SK-N-SH treated with all-trans-retinoic acid at 6 μM for 48 hours (cell line): ENCODE measurements around the gene SMAD9.

ENCODE experiments used
- ATAC-seq: fragments of 200-7000 bp; cut with Tn5 transposase; 3 replicates; pipeline ENCODE4 v1.9.1; 2020; ENCODE audit warnings: mild to moderate bottlenecking, moderate library complexity
- ARNTL ChIP-seq: fragments of 450-650 bp; formaldehyde crosslinking; IDR thresholded peaks from 2 replicates; pipeline ENCODE4 v1.5.0; 2020; ENCODE audit warnings: low read depth, mild to moderate bottlenecking, moderate library complexity, borderline replicate concordance
- BACH2 ChIP-seq: fragments of 250-450 bp; sonication (Bioruptor Pico); IDR thresholded peaks from 2 replicates; pipeline ENCODE4 v1.9.0; 2021; ENCODE audit warnings: mild to moderate bottlenecking, borderline replicate concordance
- CSDC2 ChIP-seq: fragments of 250-450 bp; sonication (Bioruptor Pico); IDR thresholded peaks from 2 replicates; pipeline ENCODE4 v1.5.0; 2020; ENCODE audit warnings: mild to moderate bottlenecking, moderate library complexity
- CSRNP3 ChIP-seq: fragments of 250-450 bp; sonication (Bioruptor Pico); IDR thresholded peaks from 2 replicates; pipeline ENCODE4 v1.5.1; 2021; ENCODE audit warnings: mild to moderate bottlenecking, moderate library complexity
- ESRRG ChIP-seq: fragments of 250-450 bp; sonication (Bioruptor Pico); IDR thresholded peaks from 2 replicates; pipeline ENCODE4 v1.6.1; 2021; ENCODE audit warnings: mild to moderate bottlenecking
- GLIS3 ChIP-seq: fragments of 250-450 bp; sonication (Bioruptor Pico); IDR thresholded peaks from 2 replicates; pipeline ENCODE4 v1.5.0; 2020; ENCODE audit warnings: mild to moderate bottlenecking, moderate library complexity
- ISL1 ChIP-seq: fragments of 250-450 bp; sonication (Bioruptor Pico); IDR thresholded peaks from 2 replicates; pipeline ENCODE4 v2.1.2; 2022; ENCODE audit warnings: mild to moderate bottlenecking, moderate library complexity
- OSR1 ChIP-seq: fragments of 250-450 bp; sonication (Bioruptor Pico); IDR thresholded peaks from 2 replicates; pipeline ENCODE4 v1.8.0; 2022; ENCODE audit warnings: moderate library complexity, mild to moderate bottlenecking, inconsistent platforms
- PATZ1 ChIP-seq: fragments of 250-450 bp; sonication (Bioruptor Pico); IDR thresholded peaks from 2 replicates; pipeline ENCODE4 v1.8.0; 2020; ENCODE audit warnings: mild to moderate bottlenecking, moderate library complexity, borderline replicate concordance
- POU6F1 ChIP-seq: fragments of 250-450 bp; sonication (Bioruptor Pico); IDR thresholded peaks from 2 replicates; pipeline ENCODE4 v1.8.0; 2021; ENCODE audit warnings: low read depth, mild to moderate bottlenecking, moderate library complexity, borderline replicate concordance
- PPARA ChIP-seq: fragments of 250-450 bp; sonication (Bioruptor Pico); IDR thresholded peaks from 2 replicates; pipeline ENCODE4 v1.5.0; 2020; ENCODE audit warnings: mild to moderate bottlenecking, borderline replicate concordance
- RARB ChIP-seq: fragments of 250-450 bp; sonication (Bioruptor Pico); IDR thresholded peaks from 2 replicates; pipeline ENCODE4 v1.8.0; 2021; ENCODE audit warnings: mild to moderate bottlenecking, moderate library complexity
- TCF4 ChIP-seq: fragments of 250-450 bp; sonication (Bioruptor Pico); IDR thresholded peaks from 2 replicates; pipeline ENCODE4 v1.8.0; 2021; ENCODE audit warnings: mild to moderate bottlenecking, moderate library complexity, borderline replicate concordance
- TOX ChIP-seq: fragments of 250-450 bp; sonication (Bioruptor Pico); IDR thresholded peaks from 2 replicates; pipeline ENCODE4 v1.8.0; 2021; ENCODE audit warnings: mild to moderate bottlenecking, moderate library complexity, borderline replicate concordance
- TSHZ2 ChIP-seq: fragments of 250-450 bp; sonication (Bioruptor Pico); IDR thresholded peaks from 2 replicates; pipeline ENCODE4 v1.5.0; 2020; ENCODE audit warnings: mild to moderate bottlenecking, moderate library complexity
- ZC3H10 ChIP-seq: fragments of 250-450 bp; sonication (Bioruptor Pico); IDR thresholded peaks from 2 replicates; pipeline ENCODE4 v1.5.1; 2021; ENCODE audit warnings: mild to moderate bottlenecking, moderate library complexity
- ZFP3 ChIP-seq: fragments of 250-450 bp; sonication (Bioruptor Pico); IDR thresholded peaks from 2 replicates; pipeline ENCODE4 v1.5.0; 2020; ENCODE audit warnings: mild to moderate bottlenecking, moderate library complexity
- ZFP30 ChIP-seq: fragments of 450-650 bp; formaldehyde crosslinking; IDR thresholded peaks from 2 replicates; pipeline ENCODE4 v1.5.0; 2022; ENCODE audit warnings: mild to moderate bottlenecking, moderate library complexity
- ZNF565 ChIP-seq: fragments of 450-650 bp; formaldehyde crosslinking; conservative IDR thresholded peaks from 2 replicates; pipeline ENCODE4 v1.5.0; 2020; ENCODE audit warnings: low read depth, mild to moderate bottlenecking, moderate library complexity
- ZNF70 ChIP-seq: fragments of 450-650 bp; formaldehyde crosslinking; IDR thresholded peaks from 2 replicates; pipeline ENCODE4 v1.5.0; 2020; ENCODE audit warnings: mild to moderate bottlenecking, moderate library complexity
- ZNF8 ChIP-seq: fragments of 450-650 bp; formaldehyde crosslinking; IDR thresholded peaks from 2 replicates; pipeline ENCODE4 v1.5.0; 2020; ENCODE audit warnings: mild to moderate bottlenecking, moderate library complexity

Gene SMAD9

GRCh38 chr13:36834299-36834698 is 85.7 kb downstream of the SMAD9 start:
- no peak for ATAC-seq
- no peak for TF ChIP-seq ZNF565
- TF ChIP-seq CSRNP3 (CRISPR knock-in tag) = no peak
- TF ChIP-seq TCF4 (CRISPR knock-in tag) = no peak
- TF ChIP-seq ZFP3 = no peak
- TF ChIP-seq ZNF70 (CRISPR knock-in tag) = no peak
- no peak for TF ChIP-seq ESRRG
- no peak for TF ChIP-seq GLIS3
- no peak for TF ChIP-seq ZFP30
- TF ChIP-seq TOX (CRISPR knock-in tag) = no peak
- no peak for TF ChIP-seq ZC3H10 (CRISPR knock-in tag)
- no peak for TF ChIP-seq PATZ1 (CRISPR knock-in tag)
- TF ChIP-seq TSHZ2 = no peak
- TF ChIP-seq POU6F1 = no peak
- TF ChIP-seq OSR1 (CRISPR knock-in tag) = no peak
- TF ChIP-seq CSDC2 (CRISPR knock-in tag) = no peak
- TF ChIP-seq RARB (CRISPR knock-in tag) = no peak
- TF ChIP-seq BACH2 = no peak

- no peak for TF ChIP-seq ZNF70 (CRISPR knock-in tag)
- no peak for TF ChIP-seq ZNF8
- TF ChIP-seq TOX (CRISPR knock-in tag) = no peak
- no peak for TF ChIP-seq ISL1 (CRISPR knock-in tag)
- no peak for TF ChIP-seq ZNF565
- no peak for TF ChIP-seq TCF4 (CRISPR knock-in tag)
- no peak for TF ChIP-seq POU6F1
- no peak for TF ChIP-seq CSDC2 (CRISPR knock-in tag)
- ATAC-seq = no peak
Measured at GRCh38 chr13:36831291-36831690, 88.7 kb downstream of the SMAD9 start.

GRCh38 chr13:36829753-36830152 is 90.3 kb downstream of the SMAD9 start:
- TF ChIP-seq TCF4 (CRISPR knock-in tag) (0 out of 2 replicates have a peak, but pooled peaks have one; percentile 24), ARNTL (CRISPR knock-in tag) (no peak)
- no peak for ATAC-seq

- ATAC-seq = no peak
- TF ChIP-seq TOX (CRISPR knock-in tag) (no peak), ZNF565 (no peak), ZNF8 (no peak), CSDC2 (CRISPR knock-in tag) (no peak), PPARA (CRISPR knock-in tag) (no peak), BACH2 (no peak), RARB (CRISPR knock-in tag) (no peak)
Measured at GRCh38 chr13:36822785-36823184, 97.3 kb downstream of the SMAD9 start.
